ENCODE measurements around the gene AQP12A. TPM values are rescaled to one million over a fixed set of nuclear protein-coding genes. Genes with fewer than 3 reads are reported as not detected.
"Not testable (repeated sequence)": the region's sequence is repeated elsewhere in the genome, so short reads cannot be mapped to it uniquely, and the experiment has no call there.

AQP12A gene
- total RNA-seq, 2 experiments from 2014 or later: not detected

- CTCF ChIA-PET; H3K9me3 Mint-ChIP-seq; DNase-seq; H3K4me1 Mint-ChIP-seq; H3K4me3 Mint-ChIP-seq; POLR2A ChIA-PET; H3K36me3 Mint-ChIP-seq (ENCODE audit: low read depth); H3K27me3 Mint-ChIP-seq; H3K27ac Mint-ChIP-seq: not testable (repeated sequence)
These were observed 8.2 kb downstream of the AQP12A start for GRCh38 chr2:240699835-240700234.

- CTCF ChIA-PET; DNase-seq; H3K4me3 Mint-ChIP-seq; H3K36me3 Mint-ChIP-seq (ENCODE audit: low read depth); H3K27ac Mint-ChIP-seq; H3K9me3 Mint-ChIP-seq; POLR2A ChIA-PET: not testable (repeated sequence)
- Mint-ChIP-seq H3K27me3 (peaks cover 10% of the 10 kb centered on the region), H3K4me1 (peaks cover 17% of the 10 kb centered on the region)
These were observed 8.9 kb downstream of the AQP12A start for GRCh38 chr2:240700616-240701015.

- H3K4me3 Mint-ChIP-seq: no peak overlapping the region
- peaks cover 19% of the 10 kb centered on the region for H3K4me1 Mint-ChIP-seq
- H3K36me3 Mint-ChIP-seq (ENCODE audit: low read depth): no peaks in the 10 kb centered on the region
- no peak overlapping the region for H3K27ac Mint-ChIP-seq
- no peaks in the 10 kb centered on the region for H3K9me3 Mint-ChIP-seq
- H3K27me3 Mint-ChIP-seq: peaks cover 11% of the 10 kb centered on the region
- CTCF ChIA-PET: no interaction called here
- POLR2A ChIA-PET: no interaction called here
- DNase-seq: no peak
These were observed 9.5 kb downstream of the AQP12A start for GRCh38 chr2:240701091-240701735.

- H3K27ac Mint-ChIP-seq: no peak overlapping the region
- ChIA-PET POLR2A (no interaction called here), CTCF (no interaction called here)
- H3K9me3 Mint-ChIP-seq: no peaks in the 10 kb centered on the region
- no peak overlapping the region for H3K4me3 Mint-ChIP-seq
- no peak for DNase-seq
- H3K36me3 Mint-ChIP-seq (ENCODE audit: low read depth): no peaks in the 10 kb centered on the region
- H3K27me3 Mint-ChIP-seq: peaks cover 15% of the 10 kb centered on the region
- peaks cover 19% of the 10 kb centered on the region for H3K4me1 Mint-ChIP-seq
These were observed 10.3 kb downstream of the AQP12A start for GRCh38 chr2:240701736-240702639.

GRCh38 chr2:240702640-240703011 is 11.0 kb downstream of the AQP12A start:
- Mint-ChIP-seq H3K36me3 (ENCODE audit: low read depth) (no peaks in the 10 kb centered on the region), H3K27me3 (peaks cover 20% of the 10 kb centered on the region), H3K9me3 (no peaks in the 10 kb centered on the region), H3K4me1 (peaks cover 19% of the 10 kb centered on the region), H3K4me3 (no peak overlapping the region), H3K27ac (peak overlapping the region; percentile 50)
- CTCF ChIA-PET: interaction anchor here (1.0 kb wide), 1 partner anchor 12 kb away, joined by 3 read pairs; no protein-coding TSS in a partner anchor
- POLR2A ChIA-PET: no interaction called here
- no peak for DNase-seq

GRCh38 chr2:240703417-240704341 is 12.0 kb downstream of the AQP12A start:
- ChIA-PET POLR2A (no interaction called here), CTCF (interaction anchor here (1.0 kb wide), 3 partner anchors 11 to 201 kb away, joined by 3 to 5 read pairs (median 3); no protein-coding TSS in a partner anchor)
- H3K9me3 Mint-ChIP-seq: no peaks in the 10 kb centered on the region
- H3K36me3 Mint-ChIP-seq (ENCODE audit: low read depth): no peaks in the 10 kb centered on the region
- H3K4me3 Mint-ChIP-seq: no peak overlapping the region
- H3K4me1 Mint-ChIP-seq: peaks cover 19% of the 10 kb centered on the region
- peaks cover 27% of the 10 kb centered on the region for H3K27me3 Mint-ChIP-seq
- DNase-seq: no peak
- no peak overlapping the region for H3K27ac Mint-ChIP-seq

GRCh38 chr2:240704651-240705050 is 13.0 kb downstream of the AQP12A start:
- Mint-ChIP-seq H3K27ac (no peak overlapping the region), H3K4me1 (peaks cover 19% of the 10 kb centered on the region), H3K27me3 (peaks cover 30% of the 10 kb centered on the region), H3K9me3 (no peaks in the 10 kb centered on the region), H3K36me3 (ENCODE audit: low read depth) (no peaks in the 10 kb centered on the region), H3K4me3 (peak overlapping the region; percentile 15)
- peak; percentile 46 for DNase-seq
- POLR2A ChIA-PET: no interaction called here
- CTCF ChIA-PET: interaction anchor here (0.5 to 1.0 kb wide), 2 partner anchors 202 to 994 kb away, joined by 3 read pairs; no protein-coding TSS in a partner anchor

- POLR2A ChIA-PET: no interaction called here
These were observed 13.6 kb downstream of the AQP12A start for GRCh38 chr2:240705204-240705791.

GRCh38 chr2:240707043-240707756 is 15.5 kb downstream of the AQP12A start:
- ChIA-PET POLR2A (no interaction called here), CTCF (no interaction called here)

More at GRCh38 chr2:240705204-240705791, 13.6 kb downstream of the AQP12A start:
- H3K4me1 Mint-ChIP-seq: peaks cover 19% of the 10 kb centered on the region
- DNase-seq: peak; percentile 47
- CTCF ChIA-PET: interaction anchor here (0.5 to 0.7 kb wide), 2 partner anchors 999 to 1346 kb away, joined by 3 read pairs; no protein-coding TSS in a partner anchor
- H3K36me3 Mint-ChIP-seq (ENCODE audit: low read depth): no peaks in the 10 kb centered on the region
- no peaks in the 10 kb centered on the region for H3K9me3 Mint-ChIP-seq
- peaks cover 30% of the 10 kb centered on the region for H3K27me3 Mint-ChIP-seq
- H3K4me3 Mint-ChIP-seq: peak overlapping the region; percentile 15
- peak overlapping the region; percentile 31 for H3K27ac Mint-ChIP-seq

GRCh38 chr2:240707821-240708220 is 16.2 kb downstream of the AQP12A start:
- ChIA-PET POLR2A (no interaction called here), CTCF (no interaction called here)
- Mint-ChIP-seq H3K4me1 (peaks cover 19% of the 10 kb centered on the region), H3K27ac (no peak overlapping the region), H3K27me3 (peaks cover 29% of the 10 kb centered on the region), H3K9me3 (no peaks in the 10 kb centered on the region), H3K4me3 (no peak overlapping the region), H3K36me3 (ENCODE audit: low read depth) (no peaks in the 10 kb centered on the region)
- no peak for DNase-seq

More at GRCh38 chr2:240707043-240707756, 15.5 kb downstream of the AQP12A start:
- Mint-ChIP-seq H3K9me3 (no peaks in the 10 kb centered on the region), H3K4me1 (peaks cover 19% of the 10 kb centered on the region), H3K36me3 (ENCODE audit: low read depth) (no peaks in the 10 kb centered on the region), H3K27me3 (peaks cover 30% of the 10 kb centered on the region), H3K27ac (no peak overlapping the region), H3K4me3 (no peak overlapping the region)
- DNase-seq: no peak

GRCh38 chr2:240708457-240708856 is 16.8 kb downstream of the AQP12A start:
- Mint-ChIP-seq H3K36me3 (ENCODE audit: low read depth) (no peaks in the 10 kb centered on the region), H3K4me3 (no peak overlapping the region), H3K27me3 (peaks cover 24% of the 10 kb centered on the region), H3K27ac (no peak overlapping the region), H3K9me3 (no peaks in the 10 kb centered on the region), H3K4me1 (peaks cover 15% of the 10 kb centered on the region)
- no peak for DNase-seq
- ChIA-PET POLR2A (no interaction called here), CTCF (no interaction called here)

GRCh38 chr2:240711296-240711695 is 19.6 kb downstream of the AQP12A start:
- Mint-ChIP-seq H3K9me3 (no peaks in the 10 kb centered on the region), H3K27ac (no peak overlapping the region), H3K4me3 (no peak overlapping the region), H3K4me1 (no peaks in the 10 kb centered on the region), H3K27me3 (peaks cover 19% of the 10 kb centered on the region), H3K36me3 (ENCODE audit: low read depth) (no peaks in the 10 kb centered on the region)
- POLR2A ChIA-PET: no interaction called here
- CTCF ChIA-PET: no interaction called here
- no peak for DNase-seq

Measured in activated CD4-positive, alpha-beta T cell treated with anti-CD3 and anti-CD28 coated beads, Interleukin-2, amount 10 ng/mL, durations not matched to agents 7 days and 5 days (primary cell).